ENCODE results near the gene IFT88.

Gene IFT88

DNA sequence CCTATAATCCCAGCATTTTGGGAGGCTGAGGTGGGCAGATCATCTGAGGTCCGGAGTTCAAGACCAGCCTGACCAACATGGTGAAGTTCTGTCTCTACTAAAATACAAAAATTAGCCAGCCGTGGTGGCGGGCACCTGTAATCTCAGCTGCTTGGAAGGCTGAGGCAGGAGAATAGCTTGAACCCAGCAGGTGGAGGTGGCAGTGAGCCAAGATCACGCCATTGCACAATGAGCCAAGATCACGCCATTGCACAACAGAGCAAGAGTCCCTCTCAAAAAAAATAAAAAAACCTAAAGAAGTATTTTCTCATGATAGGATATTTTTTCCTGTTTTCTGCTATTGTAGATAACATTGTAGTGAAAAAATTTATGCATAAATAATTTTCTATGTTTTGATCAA lies 13.3 kb downstream of the IFT88 start:
- TF ChIP-seq RBAK (tag by site-specific recombination; IDR thresholded peaks at IDR 0.05) (no peak), ZNF747 (tag by site-specific recombination; IDR thresholded peaks at IDR 0.05) (no peak), ZNF544 (tag by site-specific recombination; IDR thresholded peaks at IDR 0.05) (no peak), ZNF768 (tag by site-specific recombination; IDR thresholded peaks at IDR 0.05) (no peak), ZNF510 (tag by site-specific recombination; IDR thresholded peaks at IDR 0.05; ENCODE audit: insufficient replicate concordance) (no peak), ZNF548 (tag by site-specific recombination; IDR thresholded peaks at IDR 0.05) (no peak), SETDB1 (IDR thresholded peaks at IDR 0.05; ENCODE audit: insufficient read length, low read length) (no peak), BCL11A (tag by site-specific recombination; IDR thresholded peaks at IDR 0.05; ENCODE audit: low read depth) (no peak), ZNF391 (tag by site-specific recombination; IDR thresholded peaks at IDR 0.05; ENCODE audit: borderline replicate concordance, low read depth) (no peak), ZNF423 (tag by site-specific recombination; IDR thresholded peaks at IDR 0.05) (no peak), ZNF555 (tag by site-specific recombination; conservative IDR thresholded peaks at IDR 0.05) (no peak), KLF1 (tag by site-specific recombination; IDR thresholded peaks at IDR 0.05) (no peak)
- TF ChIP-seq, protein P1, sequence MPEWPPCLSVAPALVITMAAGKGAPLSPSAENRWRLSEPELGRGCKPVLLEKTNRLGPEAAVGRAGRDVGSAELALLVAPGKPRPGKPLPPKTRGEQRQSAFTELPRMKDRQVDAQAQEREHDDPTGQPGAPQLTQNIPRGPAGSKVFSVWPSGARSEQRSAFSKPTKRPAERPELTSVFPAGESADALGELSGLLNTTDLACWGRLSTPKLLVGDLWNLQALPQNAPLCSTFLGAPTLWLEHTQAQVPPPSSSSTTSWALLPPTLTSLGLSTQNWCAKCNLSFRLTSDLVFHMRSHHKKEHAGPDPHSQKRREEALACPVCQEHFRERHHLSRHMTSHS (tag by site-specific recombination; IDR thresholded peaks at IDR 0.05), result no peak
- ChIA-PET POLR2A (no interaction called here), CTCF (no interaction called here)
- H3K4me3 ChIP-seq (ENCODE audit: low read depth, low read length), result no peak overlapping the region
- no peak overlapping the region for H3K27ac ChIP-seq (ENCODE audit: extremely low read depth, low read depth, low read length)
- no peaks in the 10 kb centered on the region for H3K4me1 ChIP-seq (ENCODE audit: control insufficient read depth, insufficient read depth, low read length)
- peaks cover 0 to 53% of the 10 kb centered on the region in 2 experiments; a peak in 2 of 3 replicates for H3K36me3 ChIP-seq (ENCODE audit: control insufficient read depth in 2 of 2, insufficient read depth in 1 of 2, low read length in 2 of 2)
- H3K9me3 ChIP-seq (ENCODE audit: control insufficient read depth, insufficient read depth, low read depth, low read length), result no peaks in the 10 kb centered on the region

GRCh38 chr13:20582026-20582425 lies 15.1 kb downstream of the IFT88 start:
- POLR2A ChIA-PET, result no interaction called here
- CTCF ChIA-PET, result no interaction called here
- TF ChIP-seq KLF16 (tag by site-specific recombination; IDR thresholded peaks at IDR 0.05), result no peak
- no peak for TF ChIP-seq ZNF514 (tag by site-specific recombination; IDR thresholded peaks at IDR 0.05)
- no peak for TF ChIP-seq ZBTB11 (tag by site-specific recombination; conservative IDR thresholded peaks at IDR 0.05; ENCODE audit: low read depth)
- no peak for TF ChIP-seq ZNF521 (tag by site-specific recombination; IDR thresholded peaks at IDR 0.05)
- no peak for TF ChIP-seq ZNF138 (tag by site-specific recombination; IDR thresholded peaks at IDR 0.05; ENCODE audit: borderline replicate concordance)
- no peak for TF ChIP-seq ZNF202 (tag by site-specific recombination; IDR thresholded peaks at IDR 0.05; ENCODE audit: borderline replicate concordance)
- TF ChIP-seq ZNF560 (tag by site-specific recombination; IDR thresholded peaks at IDR 0.05; ENCODE audit: borderline replicate concordance), result no peak
- no peak for TF ChIP-seq ZNF692 (tag by site-specific recombination; IDR thresholded peaks at IDR 0.05)
- no peak for TF ChIP-seq ZNF558 (tag by site-specific recombination; IDR thresholded peaks at IDR 0.05)
- TF ChIP-seq MEIS1 (CRISPR knock-in tag; IDR thresholded peaks at IDR 0.05; ENCODE audit: borderline replicate concordance), result no peak
- no peak for TF ChIP-seq ZNF658 (tag by site-specific recombination; IDR thresholded peaks at IDR 0.05)
- no peak for TF ChIP-seq ZNF354C (tag by site-specific recombination; IDR thresholded peaks at IDR 0.05; ENCODE audit: borderline replicate concordance, low read depth)
- TF ChIP-seq HOXD13 (CRISPR knock-in tag; IDR thresholded peaks at IDR 0.05; ENCODE audit: borderline replicate concordance), result no peak

More at GRCh38 chr13:20582026-20582425, 15.1 kb downstream of the IFT88 start:
- no peak overlapping the region for H3K4me3 ChIP-seq (ENCODE audit: low read depth, low read length)
- H3K36me3 ChIP-seq (ENCODE audit: control insufficient read depth in 2 of 2, insufficient read depth in 1 of 2, low read length in 2 of 2), result peaks cover 0 to 50% of the 10 kb centered on the region in 2 experiments; a peak in 2 of 3 replicates
- no peaks in the 10 kb centered on the region for H3K4me1 ChIP-seq (ENCODE audit: control insufficient read depth, insufficient read depth, low read length)
- no peak overlapping the region for H3K27ac ChIP-seq (ENCODE audit: extremely low read depth, low read depth, low read length)
- H3K9me3 ChIP-seq (ENCODE audit: control insufficient read depth, insufficient read depth, low read depth, low read length), result no peaks in the 10 kb centered on the region
